ENCODE data around the gene UBAP1. TPM values are rescaled to one million over a fixed set of nuclear protein-coding genes. Genes with fewer than 3 reads are reported as not detected.
"Not testable (repeated sequence)": the region's sequence is repeated elsewhere in the genome, so short reads cannot be mapped to it uniquely, and the experiment has no call there.

The UBAP1 gene
- total RNA-seq, 1 donor from 2014 or later: 31.2 TPM

- intact Hi-C loops (cut with micrococcal nuclease): no loop called here
Observed at GRCh38 chr9:34224349-34224748, 45.5 kb downstream of the UBAP1 start.

GRCh38 chr9:34226144-34226760 is 47.4 kb downstream of the UBAP1 start:
- intact Hi-C loops (cut with micrococcal nuclease): not testable (repeated sequence)

- intact Hi-C loops (cut with micrococcal nuclease): no loop called here
Observed at GRCh38 chr9:34227445-34227844, 48.6 kb downstream of the UBAP1 start.

GRCh38 chr9:34230556-34230955 is 51.7 kb downstream of the UBAP1 start:
- intact Hi-C loops (cut with micrococcal nuclease): no loop called here

- intact Hi-C loops (cut with micrococcal nuclease): no loop called here
Observed at GRCh38 chr9:34232201-34232600, 53.4 kb downstream of the UBAP1 start.

GRCh38 chr9:34233672-34234071 is 54.8 kb downstream of the UBAP1 start:
- intact Hi-C loops (cut with micrococcal nuclease): no loop called here

- intact Hi-C loops (cut with micrococcal nuclease): no loop called here
Observed at GRCh38 chr9:34237836-34238235, 59.0 kb downstream of the UBAP1 start.

- intact Hi-C loops (cut with micrococcal nuclease): no loop called here
Observed at GRCh38 chr9:34240006-34240405, 61.2 kb downstream of the UBAP1 start.

- intact Hi-C loops (cut with micrococcal nuclease): no loop called here
Observed at GRCh38 chr9:34242830-34243229, 64.0 kb downstream of the UBAP1 start.

GRCh38 chr9:34245212-34245611 is 66.4 kb downstream of the UBAP1 start:
- intact Hi-C loops (cut with micrococcal nuclease): not testable (repeated sequence)

- intact Hi-C loops (cut with micrococcal nuclease): no loop called here
Observed at GRCh38 chr9:34246453-34246852, 67.6 kb downstream of the UBAP1 start.

- intact Hi-C loops (cut with micrococcal nuclease): not testable (repeated sequence)
Observed at GRCh38 chr9:34247782-34248181, 68.9 kb downstream of the UBAP1 start.

- intact Hi-C loops (cut with micrococcal nuclease): no loop called here
Observed at GRCh38 chr9:34249274-34249673, 70.4 kb downstream of the UBAP1 start.

- intact Hi-C loops (cut with micrococcal nuclease): loop anchor here (5.0 kb wide), 1 partner anchor 127 kb away; the partner anchor contains the start of gene MYORG
Observed at GRCh38 chr9:34250721-34251120, 71.9 kb downstream of the UBAP1 start.

GRCh38 chr9:34252016-34252415 is 73.2 kb downstream of the UBAP1 start:
- intact Hi-C loops (cut with micrococcal nuclease): loop anchor here (2.0 to 5.0 kb wide), 2 partner anchors 125 kb away; partner anchors contain the start of genes DCAF12 and MYORG

GRCh38 chr9:34252670-34253459 is 74.0 kb downstream of the UBAP1 start:
- intact Hi-C loops (cut with micrococcal nuclease): loop anchor here (2.0 to 5.0 kb wide), 2 partner anchors 124 to 126 kb away; partner anchors contain the start of genes DCAF12 and MYORG

- intact Hi-C loops (cut with micrococcal nuclease): loop anchor here (2.0 to 5.0 kb wide), 2 partner anchors 124 to 127 kb away; partner anchors contain the start of genes DCAF12 and MYORG
Observed at GRCh38 chr9:34253460-34253837, 74.6 kb downstream of the UBAP1 start.

GRCh38 chr9:34254141-34254913 is 75.5 kb downstream of the UBAP1 start:
- intact Hi-C loops (cut with micrococcal nuclease): loop anchor here (5.0 kb wide), 1 partner anchor 123 kb away; the partner anchor contains the start of gene MYORG

- intact Hi-C loops (cut with micrococcal nuclease): loop anchor here (5.0 kb wide), 1 partner anchor 122 kb away; the partner anchor contains the start of gene MYORG
Observed at GRCh38 chr9:34254966-34255825, 76.4 kb downstream of the UBAP1 start.

- intact Hi-C loops (cut with micrococcal nuclease): no loop called here
Observed at GRCh38 chr9:34256104-34256503, 77.3 kb downstream of the UBAP1 start.
